SH-SY5Y (cell line): ENCODE measurements around the gene PTCRA.

Experiments used
- GATA2 ChIP-seq: IDR thresholded peaks from 2 replicates; pipeline ENCODE4 v1.6.1; 2011; ENCODE audit warnings: mild to moderate bottlenecking, low read depth, low read length
- GATA3 ChIP-seq: IDR thresholded peaks from 2 replicates; pipeline ENCODE4 v1.6.1; 2011; ENCODE audit warnings: low read depth, mild to moderate bottlenecking, low read length, moderate library complexity

The PTCRA gene, protein sequence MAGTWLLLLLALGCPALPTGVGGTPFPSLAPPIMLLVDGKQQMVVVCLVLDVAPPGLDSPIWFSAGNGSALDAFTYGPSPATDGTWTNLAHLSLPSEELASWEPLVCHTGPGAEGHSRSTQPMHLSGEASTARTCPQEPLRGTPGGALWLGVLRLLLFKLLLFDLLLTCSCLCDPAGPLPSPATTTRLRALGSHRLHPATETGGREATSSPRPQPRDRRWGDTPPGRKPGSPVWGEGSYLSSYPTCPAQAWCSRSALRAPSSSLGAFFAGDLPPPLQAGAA

DNA sequence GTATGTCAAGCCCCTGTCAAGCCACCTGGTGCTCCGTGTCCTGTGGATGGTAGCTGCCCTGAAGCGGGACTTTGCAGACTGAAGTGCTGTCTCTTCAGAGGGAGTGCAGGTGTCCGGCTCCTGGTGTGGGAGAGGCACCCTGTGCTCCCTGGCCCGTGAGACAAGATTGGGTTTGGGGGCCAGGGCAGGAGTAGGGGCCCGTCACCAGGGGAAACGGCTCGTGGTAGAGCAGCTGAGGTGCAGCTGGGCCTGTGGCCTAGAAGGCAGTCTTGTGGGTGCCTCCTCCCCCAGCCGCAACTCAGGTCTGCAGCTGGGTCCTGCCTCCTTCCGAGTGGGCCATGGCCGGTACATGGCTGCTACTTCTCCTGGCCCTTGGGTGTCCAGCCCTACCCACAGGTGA is at the start of gene PTCRA:
PTCRA (plus strand) TSS at position 322 of the 400 bp plus-strand sequence; CDS start at position 339, 17 bp downstream.
- no peak for TF ChIP-seq GATA3
- no peak for TF ChIP-seq GATA2

DNA sequence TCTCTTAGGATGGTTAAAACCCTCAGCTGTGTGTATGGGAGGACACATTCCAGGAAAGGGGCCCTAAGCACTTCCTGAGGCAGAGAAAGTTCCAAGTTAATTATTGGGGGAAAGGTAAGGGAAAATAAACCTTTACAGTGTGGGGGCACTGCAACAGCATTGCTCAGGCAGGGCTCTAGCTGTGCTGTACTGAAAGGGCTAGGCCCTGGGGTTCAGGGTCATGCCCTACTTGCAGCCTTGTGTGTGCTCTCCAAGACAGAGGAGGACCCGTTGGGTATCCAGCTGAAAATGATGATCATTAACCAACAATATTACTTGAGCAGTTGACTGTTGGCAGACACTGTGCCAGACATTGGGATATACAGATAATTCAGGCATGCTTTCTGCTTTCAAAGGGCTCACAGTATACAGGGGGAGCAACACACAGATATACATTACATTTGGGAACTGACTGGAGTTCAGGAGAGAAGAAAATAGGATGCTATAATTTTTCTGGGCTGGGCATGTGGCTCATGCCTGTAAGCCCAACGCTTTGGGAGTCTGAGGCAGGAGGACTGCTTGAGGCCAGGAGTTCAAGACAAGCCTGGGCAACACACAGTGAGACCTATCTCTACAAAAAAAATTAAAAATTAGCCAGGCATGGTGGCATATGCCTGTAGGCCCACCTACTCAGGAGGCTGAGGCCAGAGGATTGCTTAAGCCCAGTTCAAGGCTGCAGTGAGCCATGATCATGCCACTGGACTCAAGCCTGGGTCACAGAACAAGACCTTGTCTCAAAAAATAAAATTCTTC is 45.5 kb upstream of the PTCRA start:
- TF ChIP-seq GATA2 (no peak), GATA3 (no peak)

DNA sequence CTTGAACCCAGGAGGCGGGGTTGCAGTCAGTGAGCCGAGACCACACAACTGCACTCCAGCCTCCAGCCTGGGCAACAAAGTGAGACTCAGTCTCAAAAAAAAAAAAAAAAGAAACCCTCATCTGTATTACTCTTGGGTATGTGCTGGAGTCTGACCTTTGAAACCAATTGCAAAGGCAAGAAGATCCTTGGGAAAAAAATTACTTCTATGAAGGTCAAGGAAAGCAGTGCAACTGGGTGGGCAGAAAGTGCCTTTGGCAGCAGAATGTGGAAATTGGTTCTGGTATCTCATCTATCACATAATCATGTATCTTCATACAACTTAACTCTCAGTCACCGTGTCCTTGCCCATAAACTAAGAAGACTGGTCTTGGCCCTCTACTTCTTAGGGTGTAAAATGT is 44.1 kb upstream of the PTCRA start:
- TF ChIP-seq GATA2 (no peak), GATA3 (no peak)

DNA sequence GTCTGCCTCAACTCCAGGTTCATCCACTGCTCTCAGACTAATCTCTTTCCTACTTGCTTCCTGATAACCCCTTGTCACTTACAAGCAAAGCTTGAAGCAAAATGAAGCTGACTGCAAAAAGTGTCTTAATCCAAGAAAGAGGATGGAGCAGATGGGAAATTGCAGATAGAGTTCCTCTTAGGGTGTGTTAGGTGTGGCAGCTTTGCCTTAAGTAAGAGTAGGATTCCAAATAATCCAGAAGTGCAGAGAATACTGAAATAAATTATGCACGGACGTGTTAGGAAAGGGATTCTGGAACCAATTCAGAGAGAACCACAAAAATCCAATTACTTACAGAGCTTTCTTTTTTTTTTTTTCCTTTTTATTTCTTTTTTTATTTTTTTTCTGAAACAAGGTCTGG is 42.5 kb upstream of the PTCRA start:
- TF ChIP-seq GATA3 (no peak), GATA2 (no peak)

DNA sequence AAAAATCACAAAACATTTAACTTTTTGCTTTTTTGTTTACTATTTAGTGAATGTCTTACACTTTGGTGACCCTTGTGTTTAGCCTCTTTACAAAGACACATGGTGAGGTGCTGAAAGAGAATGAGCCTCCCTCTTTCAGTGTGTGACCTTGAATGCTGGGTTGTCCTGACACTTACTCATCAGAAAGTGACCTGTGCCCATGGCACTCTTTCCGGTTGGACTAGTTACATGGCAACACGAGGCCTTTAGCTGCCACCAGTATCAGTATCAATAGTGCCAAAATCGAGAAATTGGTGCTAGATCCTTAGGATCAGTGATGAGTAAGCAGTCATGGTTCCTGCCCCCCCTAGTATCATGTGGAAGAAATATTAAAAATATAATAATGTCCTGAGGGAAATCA is 38.2 kb upstream of the PTCRA start:
- TF ChIP-seq GATA3 (no peak), GATA2 (no peak)

DNA sequence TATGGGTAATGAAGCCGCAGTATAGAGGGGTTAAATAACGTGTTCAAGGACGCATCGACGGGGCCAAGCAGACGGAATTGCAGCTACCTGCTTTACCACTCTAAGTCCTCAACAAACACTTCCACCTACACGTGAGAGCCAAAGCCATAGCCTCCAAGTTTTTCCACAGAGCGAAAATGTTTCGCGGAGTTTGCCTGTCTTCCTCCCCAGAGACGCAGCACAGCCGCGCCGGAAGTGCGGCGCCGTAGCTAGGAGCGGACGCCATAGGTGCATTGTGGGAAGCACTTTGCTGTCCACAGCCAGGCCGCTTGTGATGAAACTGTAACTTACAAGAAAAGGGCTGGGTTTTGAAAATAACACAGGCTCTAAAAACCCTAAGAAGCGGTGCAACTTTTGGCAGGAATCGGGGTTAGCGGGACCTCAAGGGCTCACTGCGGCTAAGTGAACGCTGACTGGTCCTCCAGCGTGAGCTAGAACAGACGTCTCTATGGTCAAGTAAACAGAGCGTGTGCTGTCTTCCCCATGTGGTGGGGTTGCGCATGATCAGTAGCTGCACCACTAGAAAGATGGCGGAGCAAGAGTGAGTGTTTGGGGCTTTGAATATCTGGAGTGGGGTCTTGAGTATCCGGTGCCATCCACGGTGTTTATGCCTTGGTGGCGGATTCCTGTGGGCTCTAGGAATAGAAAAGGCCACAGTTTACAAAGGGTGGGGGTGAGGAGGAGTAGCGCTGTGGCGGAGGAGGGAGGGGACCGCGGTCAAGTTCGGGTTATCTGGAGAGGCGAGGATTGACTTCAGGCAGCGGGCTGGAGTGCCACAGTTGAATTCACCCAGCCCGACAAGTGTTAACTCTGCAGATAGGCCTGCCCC is 36.2 kb upstream of the PTCRA start, which contains the start of gene RPL7L1:
RPL7L1 (plus strand) TSS at position 245 of the 868 bp plus-strand sequence; CDS start at position 540, 295 bp downstream.
- TF ChIP-seq GATA2 (no peak), GATA3 (no peak)

DNA sequence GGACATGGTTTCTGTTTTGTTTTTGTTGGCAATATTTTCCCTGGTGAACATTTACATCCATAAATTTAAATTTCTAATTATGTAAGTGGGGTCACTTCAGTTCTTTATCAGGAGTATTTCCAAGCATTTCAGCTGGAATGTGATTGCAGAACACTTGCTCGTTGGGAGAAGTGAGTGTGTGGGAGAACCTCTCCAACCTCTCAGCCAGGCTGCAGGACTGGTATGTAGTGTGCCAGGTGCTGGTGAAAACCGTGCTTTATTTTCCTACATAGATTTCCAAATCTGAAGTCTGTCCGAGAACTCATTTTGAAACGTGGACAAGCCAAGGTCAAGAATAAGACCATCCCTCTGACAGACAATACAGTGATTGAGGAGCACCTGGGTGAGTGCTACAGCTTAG is 30.2 kb upstream of the PTCRA start:
- TF ChIP-seq GATA3 (no peak), GATA2 (no peak)

DNA sequence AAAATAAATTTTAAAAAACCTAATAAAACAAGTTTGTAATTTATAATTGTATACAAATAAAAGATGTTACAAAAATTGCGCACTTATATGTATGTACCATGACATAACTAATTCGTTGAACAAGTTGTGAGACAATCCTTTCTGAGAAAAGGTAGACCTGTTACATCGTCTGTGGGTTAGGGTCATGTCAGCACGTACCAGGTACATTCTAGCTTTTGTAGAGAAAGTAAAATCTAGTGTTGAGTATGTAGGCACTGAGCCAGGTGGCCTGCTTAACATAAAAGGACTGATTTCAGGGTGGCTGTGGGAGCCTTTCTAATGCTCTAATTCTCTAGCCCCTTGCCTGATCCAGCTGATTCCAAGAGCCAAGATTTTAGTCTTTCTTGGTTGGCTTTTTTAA is 26.0 kb upstream of the PTCRA start:
- TF ChIP-seq GATA3 (no peak), GATA2 (no peak)

DNA sequence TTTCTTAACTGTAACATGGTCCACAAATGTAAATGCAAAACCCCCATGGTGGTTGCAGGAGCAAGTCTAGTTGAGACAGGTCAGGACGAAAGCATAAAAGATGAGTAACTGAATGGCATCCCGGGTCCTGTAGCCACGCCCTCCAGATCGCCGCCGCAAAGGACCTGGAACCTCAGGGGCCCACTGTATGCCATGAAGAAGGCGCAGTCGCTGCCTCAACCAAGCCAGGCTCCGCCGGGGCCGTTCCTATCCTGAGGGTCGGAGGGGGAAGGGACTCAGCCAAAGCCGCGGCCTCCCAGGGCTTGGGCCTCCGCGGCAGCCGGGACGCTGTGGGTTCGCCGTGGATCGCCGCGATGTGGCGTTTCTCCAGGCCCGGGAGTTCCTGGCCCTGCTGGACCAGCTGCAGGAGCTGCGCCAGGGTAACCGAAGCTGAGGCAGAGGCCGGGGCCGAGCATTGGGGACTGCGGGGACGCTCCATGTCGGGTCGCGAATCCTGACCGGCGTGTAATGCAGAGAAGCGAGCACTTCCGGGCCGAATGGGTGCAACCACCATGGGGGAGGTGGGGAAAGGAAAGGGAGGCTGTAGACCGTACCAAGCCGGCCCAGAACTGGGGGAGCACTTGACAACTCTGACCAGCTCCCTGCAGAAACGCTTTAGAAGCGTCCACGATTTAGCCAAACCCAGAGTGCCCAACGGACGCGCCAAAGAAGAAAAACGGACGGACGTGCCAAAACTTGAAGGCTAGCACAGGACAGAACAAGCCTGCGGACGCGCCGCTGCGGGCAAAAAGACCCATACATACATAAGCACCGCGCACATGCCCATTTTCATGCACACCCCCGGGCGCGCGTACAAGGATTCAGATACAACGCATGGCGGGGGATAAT is 25.3 kb upstream of the PTCRA start:
- no peak for TF ChIP-seq GATA2
- no peak for TF ChIP-seq GATA3

DNA sequence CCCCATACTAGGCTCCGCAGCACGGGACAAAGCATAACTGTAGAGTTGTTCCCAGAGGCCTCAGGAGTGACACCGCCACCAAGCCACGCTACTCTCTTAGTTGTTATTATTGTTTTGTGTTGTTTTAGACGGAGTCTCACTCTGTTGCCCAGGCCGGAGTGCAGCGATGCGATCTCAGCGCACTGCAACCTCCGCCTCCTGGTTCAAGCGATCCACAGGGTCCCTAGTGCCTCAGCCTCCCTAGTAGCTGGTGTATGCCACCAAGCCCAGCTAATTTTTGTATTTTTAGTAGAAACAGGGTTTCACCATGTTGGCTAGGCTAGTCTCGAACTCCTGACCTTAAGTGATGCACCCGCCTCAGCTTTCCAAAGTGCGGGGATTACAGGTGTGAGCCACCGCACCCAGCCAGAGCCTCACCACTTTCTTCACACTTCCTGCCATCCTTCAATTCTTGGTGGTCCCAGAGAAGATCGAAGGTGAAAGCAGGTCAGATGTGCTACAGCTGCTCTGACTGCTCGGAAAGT is 24.6 kb upstream of the PTCRA start:
- TF ChIP-seq GATA3 = no peak
- no peak for TF ChIP-seq GATA2

DNA sequence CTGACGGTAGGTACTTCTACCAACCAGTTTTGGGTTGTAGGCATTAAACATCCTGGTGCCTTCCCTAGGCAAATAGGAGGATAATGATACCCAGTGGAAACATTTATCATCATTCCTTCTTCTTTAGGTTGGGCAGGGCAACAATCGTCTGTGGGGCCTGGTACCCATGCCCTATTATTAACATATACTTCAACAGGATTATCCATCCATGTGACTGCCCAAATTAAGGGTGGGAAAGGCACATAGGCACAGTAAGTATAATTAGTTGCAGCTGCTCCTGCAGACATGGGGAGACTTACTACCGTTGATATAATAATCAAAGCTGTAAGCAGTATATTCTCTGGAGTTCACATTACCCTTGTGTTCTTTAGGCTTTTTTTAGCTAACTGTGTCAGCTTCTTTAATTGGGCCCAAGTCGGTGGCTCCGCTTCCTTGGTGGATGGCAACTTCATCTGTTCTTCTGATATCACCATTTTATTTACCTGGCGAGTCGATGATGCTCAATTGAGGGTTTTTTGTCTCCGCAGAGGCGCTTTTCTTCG is 19.6 kb upstream of the PTCRA start:
- no peak for TF ChIP-seq GATA3
- no peak for TF ChIP-seq GATA2

DNA sequence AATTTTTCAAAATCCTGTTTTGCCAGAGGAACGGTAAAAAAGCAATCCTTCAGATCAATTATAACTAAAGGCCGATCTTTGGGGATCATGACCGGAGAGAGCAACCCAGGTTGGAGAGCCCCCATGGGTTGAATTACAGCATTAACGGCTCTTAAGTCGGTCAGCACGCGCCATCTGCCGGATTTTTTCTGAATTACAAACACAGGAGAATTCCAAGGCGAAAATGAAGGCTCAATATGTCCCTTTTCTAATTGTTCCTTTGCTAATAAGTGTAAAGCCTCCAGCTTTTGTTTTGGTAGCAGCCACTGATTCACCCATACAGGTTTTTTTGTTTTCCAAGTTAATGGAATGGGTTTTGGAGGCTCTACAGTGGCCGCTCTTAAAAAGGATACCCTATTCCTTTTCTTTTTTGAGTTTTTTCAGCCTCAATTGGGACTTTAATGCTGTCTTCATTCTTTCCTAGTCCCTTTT is 16.9 kb upstream of the PTCRA start:
- no peak for TF ChIP-seq GATA3
- no peak for TF ChIP-seq GATA2

DNA sequence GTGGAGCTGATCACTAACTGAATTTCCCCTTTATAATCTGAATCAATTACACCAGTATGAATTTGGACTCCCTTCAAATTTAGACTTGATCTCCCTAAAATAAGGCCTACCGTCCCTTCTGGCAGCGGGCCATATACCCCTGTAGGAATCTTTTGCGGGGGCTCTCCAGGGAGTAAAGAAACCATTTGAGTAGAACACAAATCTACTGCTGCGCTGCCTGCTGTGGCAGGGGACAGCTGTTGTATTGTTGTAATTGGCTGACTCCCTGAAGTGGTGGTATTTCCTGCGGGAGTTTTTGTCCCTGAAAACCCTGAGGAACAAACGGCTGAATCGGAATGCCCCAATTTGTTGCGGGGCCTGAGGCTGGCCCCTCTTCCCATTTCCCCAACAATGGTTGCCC is 16.0 kb upstream of the PTCRA start:
- TF ChIP-seq GATA3 (no peak), GATA2 (no peak)
